ENCODE results near the gene ADAMTS2.

ADAMTS2 gene

GRCh38 chr5:179150011-179150410 is 195.2 kb downstream of the ADAMTS2 start:
- DNase-seq, result no peak

GRCh38 chr5:179149278-179149677 is 196.0 kb downstream of the ADAMTS2 start:
- DNase-seq, result no peak

- DNase-seq, result no peak
Measured at GRCh38 chr5:179148703-179149170, 196.5 kb downstream of the ADAMTS2 start.

- no peak for DNase-seq
Measured at GRCh38 chr5:179147991-179148702, 197.1 kb downstream of the ADAMTS2 start.

- peak; percentile 18 for DNase-seq
Measured at GRCh38 chr5:179146277-179146676, 199.0 kb downstream of the ADAMTS2 start.

GRCh38 chr5:179143446-179143845 is 201.8 kb downstream of the ADAMTS2 start:
- DNase-seq, result peak; percentile 14

GRCh38 chr5:179142434-179143198 is 202.6 kb downstream of the ADAMTS2 start:
- DNase-seq, result peak; percentile 37

GRCh38 chr5:179141867-179142266 is 203.4 kb downstream of the ADAMTS2 start:
- no peak for DNase-seq

- DNase-seq, result no peak
Measured at GRCh38 chr5:179140293-179140692, 205.0 kb downstream of the ADAMTS2 start.

GRCh38 chr5:179139936-179140235 is 205.4 kb downstream of the ADAMTS2 start:
- DNase-seq, result no peak

- no peak for DNase-seq
Measured at GRCh38 chr5:179139111-179139935, 205.9 kb downstream of the ADAMTS2 start.

- no peak for DNase-seq
Measured at GRCh38 chr5:179138568-179138925, 206.7 kb downstream of the ADAMTS2 start.

- peak; percentile 1 for DNase-seq
Measured at GRCh38 chr5:179137643-179138567, 207.4 kb downstream of the ADAMTS2 start.

- no peak for DNase-seq
Measured at GRCh38 chr5:179137016-179137642, 208.1 kb downstream of the ADAMTS2 start.

- no peak for DNase-seq
Measured at GRCh38 chr5:179135441-179136215, 209.6 kb downstream of the ADAMTS2 start.

- no peak for DNase-seq
Measured at GRCh38 chr5:179135006-179135405, 210.3 kb downstream of the ADAMTS2 start.

GRCh38 chr5:179134511-179134910 is 210.8 kb downstream of the ADAMTS2 start:
- no peak for DNase-seq

- no peak for DNase-seq
Measured at GRCh38 chr5:179132586-179133355, 212.5 kb downstream of the ADAMTS2 start.

- DNase-seq, result no peak
Measured at GRCh38 chr5:179131886-179132585, 213.2 kb downstream of the ADAMTS2 start.
